Thymus (tissue), 11 donors: Measurements from ENCODE around the gene OCRL. TPM values are rescaled to one million over a fixed set of nuclear protein-coding genes. Genes with fewer than 3 reads are reported as not detected.

Experiments
- DNase-seq, 9 donors: peaks; one replicate each; pipeline ENCODE4 v3.0.0-alpha.2; 2013; ENCODE audit warnings: low spot score in 9 of 9, low read depth in 6 of 9, missing footprints in 1 of 9
- H3K27ac ChIP-seq, 2 donors: one replicate each; pipeline ENCODE4 v1.5.1; 2013; ENCODE audit warnings: control low read depth in 1 of 2, low read depth in 1 of 2, low read length in 1 of 2, mild to moderate bottlenecking in 1 of 2, moderate library complexity in 1 of 2
- H3K27me3 ChIP-seq, 2 donors: one replicate each; pipeline ENCODE4 v1.5.1; 2013; ENCODE audit warnings: low read length in 1 of 2; ENCODE audit not compliant: control insufficient read depth in 2 of 2, insufficient read depth in 1 of 2
- H3K36me3 ChIP-seq, 2 donors: one replicate each; pipeline ENCODE4 v1.5.1; 2013; ENCODE audit warnings: low read length in 1 of 2, mild to moderate bottlenecking in 1 of 2, moderate library complexity in 1 of 2; ENCODE audit not compliant: control insufficient read depth in 2 of 2, insufficient read depth in 2 of 2
- H3K4me1 ChIP-seq, 2 donors: one replicate each; pipeline ENCODE4 v1.5.1; 2013; ENCODE audit warnings: low read length in 2 of 2; ENCODE audit not compliant: control insufficient read depth in 2 of 2, insufficient read depth in 2 of 2
- H3K4me3 ChIP-seq, 2 donors: one replicate each; pipeline ENCODE4 v1.5.1; 2013; ENCODE audit warnings: low read length in 2 of 2, control low read depth in 1 of 2, mild to moderate bottlenecking in 1 of 2
- H3K9me3 ChIP-seq, 2 donors: one replicate each; pipeline ENCODE4 v1.5.1; 2013; ENCODE audit warnings: low read length in 1 of 2, mild to moderate bottlenecking in 1 of 2; ENCODE audit not compliant: control insufficient read depth in 2 of 2, insufficient read depth in 1 of 2
- WGBS: extraction: QIAGEN DNeasy Blood & Tissue Kit; methylation state at CpG from one replicate; pipeline ENCODE4 v1.1.7; 2013; 5-methylcytosine and 5-hydroxymethylcytosine counted together
- polyA plus RNA-seq: library from polyadenylated mRNA; stranded (reverse); fragments of 200-250 nt; gene quantifications from one replicate; pipeline ENCODE4 v1.2.3, GENCODE V29; 2013
- total RNA-seq: library from RNA; stranded (reverse); fragments of 120-200 nt; gene quantifications from one replicate; pipeline ENCODE4 v1.2.4, GENCODE V29; 2013
- donor health status: healthy.

Gene OCRL
- total and polyA plus RNA-seq, 2 donors, result 3.5 to 8.2 TPM

GRCh38 chrX:129529685-129530281 is 10.3 kb upstream of the OCRL start:
- no peaks in the 10 kb centered on the region for H3K4me1 ChIP-seq
- H3K27me3 ChIP-seq, result no peaks in the 10 kb centered on the region
- no peak overlapping the region for H3K27ac ChIP-seq
- no peaks in the 10 kb centered on the region for H3K9me3 ChIP-seq
- peak in 1 of 9 donors; percentile 8 for DNase-seq
- H3K4me3 ChIP-seq, result no peak overlapping the region
- H3K36me3 ChIP-seq, result no peaks in the 10 kb centered on the region
- WGBS, result 81% methylated on average over 4 of the region's 4 CpGs

- H3K27me3 ChIP-seq, result no peaks in the 10 kb centered on the region
These were observed 9.6 kb upstream of the OCRL start for GRCh38 chrX:129530410-129530809.

GRCh38 chrX:129531132-129531531 is 8.9 kb upstream of the OCRL start:
- Histone ChIP-seq H3K9me3 (no peaks in the 10 kb centered on the region), H3K27ac (no peak overlapping the region), H3K27me3 (no peaks in the 10 kb centered on the region), H3K4me3 (no peak overlapping the region), H3K36me3 (no peaks in the 10 kb centered on the region), H3K4me1 (no peaks in the 10 kb centered on the region)
- DNase-seq, result no peak
- WGBS, result 83% methylated on average over 1 of the region's 1 CpG

More at GRCh38 chrX:129530410-129530809, 9.6 kb upstream of the OCRL start:
- 96% methylated on average over 5 of the region's 5 CpGs for WGBS
- Histone ChIP-seq H3K27ac (no peak overlapping the region), H3K36me3 (no peaks in the 10 kb centered on the region), H3K9me3 (no peaks in the 10 kb centered on the region), H3K4me1 (no peaks in the 10 kb centered on the region), H3K4me3 (no peak overlapping the region)
- no peak for DNase-seq

GRCh38 chrX:129534816-129535578 is 5.1 kb upstream of the OCRL start:
- Histone ChIP-seq H3K4me1 (no peaks in the 10 kb centered on the region), H3K27ac (no peak overlapping the region), H3K4me3 (no peak overlapping the region), H3K9me3 (no peaks in the 10 kb centered on the region), H3K27me3 (no peaks in the 10 kb centered on the region), H3K36me3 (no peaks in the 10 kb centered on the region)
- DNase-seq, result no peak
- 95% methylated on average over 4 of the region's 4 CpGs for WGBS

DNA sequence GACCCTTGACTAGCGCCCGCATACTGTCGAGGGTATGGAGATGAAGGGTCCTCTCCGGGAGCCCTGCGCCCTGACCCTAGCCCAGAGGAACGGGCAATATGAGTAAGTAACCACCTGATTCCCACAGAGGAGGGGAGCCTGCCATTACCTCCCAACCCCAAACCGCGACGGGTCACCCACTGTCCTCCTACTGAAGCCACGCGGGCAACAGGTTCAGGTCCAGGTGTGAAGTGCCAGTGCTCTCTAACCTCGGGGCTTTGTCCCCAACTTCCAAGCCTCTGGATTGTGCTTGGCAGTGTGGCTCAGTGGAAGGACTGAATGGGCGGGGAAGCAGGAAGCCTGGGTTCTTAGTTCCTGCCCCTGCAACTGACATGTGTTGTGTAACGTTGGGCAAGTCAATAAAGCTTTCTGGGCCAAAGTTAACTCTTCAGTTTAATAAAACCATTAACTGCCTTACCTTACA is 694 bp downstream of the OCRL start:
- Histone ChIP-seq H3K27ac (no peak overlapping the region), H3K9me3 (no peaks in the 10 kb centered on the region), H3K36me3 (no peaks in the 10 kb centered on the region), H3K4me1 (no peaks in the 10 kb centered on the region), H3K4me3 (peak overlapping the region; percentile 46 to 70), H3K27me3 (no peaks in the 10 kb centered on the region)
- DNase-seq, result peak in 1 of 9 donors; percentile 16
- 3% methylated on average over 14 of the region's 14 CpGs for WGBS

DNA sequence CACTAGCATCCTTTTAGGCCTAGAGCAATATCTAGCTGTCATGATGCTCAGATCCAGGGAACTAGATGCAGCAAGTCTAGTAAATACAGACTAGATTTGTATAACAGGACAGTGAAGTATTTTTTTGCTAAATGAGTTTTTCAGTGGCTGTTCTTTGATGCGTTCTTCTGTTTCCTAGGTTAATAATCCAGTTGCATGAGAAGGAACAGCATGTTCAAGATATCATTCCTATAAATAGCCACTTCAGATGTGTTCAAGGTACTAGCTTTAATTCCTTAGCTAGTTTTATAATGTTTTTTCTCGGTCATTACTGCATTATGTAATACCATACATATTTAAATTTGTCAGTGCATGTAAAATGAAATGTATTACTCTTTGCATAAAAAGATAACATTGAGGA is 4.7 kb downstream of the OCRL start:
- WGBS, result 98% methylated on average over 2 of the region's 2 CpGs
- Histone ChIP-seq H3K36me3 (no peaks in the 10 kb centered on the region), H3K9me3 (no peaks in the 10 kb centered on the region), H3K4me3 (no peak overlapping the region), H3K4me1 (no peaks in the 10 kb centered on the region), H3K27me3 (no peaks in the 10 kb centered on the region), H3K27ac (no peak overlapping the region)
- DNase-seq, result no peak

DNA sequence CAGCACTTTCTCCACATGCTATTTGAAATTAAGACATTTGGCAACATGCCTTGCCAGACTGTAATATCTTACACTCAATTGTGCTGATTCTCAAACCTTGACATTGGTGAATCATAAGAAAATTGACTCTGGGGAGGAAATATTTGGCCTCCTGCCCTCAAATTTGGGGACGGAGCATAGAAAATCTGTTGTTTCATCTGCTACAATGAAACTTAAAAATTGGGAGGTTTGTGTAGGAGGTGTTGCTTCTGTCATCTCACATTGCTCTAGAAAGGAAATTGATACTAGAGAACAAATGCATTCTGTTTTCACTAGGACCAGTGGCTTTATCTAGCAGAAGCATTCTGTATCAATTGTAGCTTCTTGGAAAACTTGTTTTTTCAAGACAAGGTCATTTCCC is 5.3 kb downstream of the OCRL start:
- WGBS, result 100% methylated on average over 1 of the region's 1 CpG
- Histone ChIP-seq H3K9me3 (no peaks in the 10 kb centered on the region), H3K27ac (no peak overlapping the region)

DNA sequence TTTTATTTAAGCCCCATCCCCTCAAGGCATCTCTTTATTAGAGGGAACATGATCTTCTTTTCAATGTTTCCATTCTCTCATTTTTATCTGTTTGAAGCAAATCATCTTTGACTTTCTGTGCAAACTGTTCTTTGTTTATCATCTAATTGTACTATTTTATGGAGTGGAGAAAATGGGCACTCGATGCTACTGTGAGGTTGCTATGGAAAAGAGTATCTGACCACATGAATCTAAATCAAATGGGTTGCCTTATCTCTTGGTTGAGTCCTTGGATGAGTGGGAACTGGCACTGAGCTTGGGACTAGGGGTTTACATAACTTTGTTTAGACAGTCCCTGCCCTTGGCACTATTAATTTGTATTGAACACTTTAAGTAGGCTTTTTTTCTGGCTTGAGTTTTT is 9.1 kb downstream of the OCRL start:
- no peaks in the 10 kb centered on the region for H3K27me3 ChIP-seq
- H3K36me3 ChIP-seq, result no peaks in the 10 kb centered on the region
- DNase-seq, result no peak
- no peaks in the 10 kb centered on the region for H3K4me1 ChIP-seq
- no peaks in the 10 kb centered on the region for H3K9me3 ChIP-seq
- WGBS, result 95% methylated on average over 1 of the region's 1 CpG
- H3K4me3 ChIP-seq, result no peak overlapping the region
- no peak overlapping the region for H3K27ac ChIP-seq

More for the DNA sequence above, 5.3 kb downstream of the OCRL start:
- no peaks in the 10 kb centered on the region for H3K4me1 ChIP-seq
- H3K36me3 ChIP-seq, result no peaks in the 10 kb centered on the region
- H3K27me3 ChIP-seq, result no peaks in the 10 kb centered on the region
- no peak overlapping the region for H3K4me3 ChIP-seq
- no peak for DNase-seq

GRCh38 chrX:129553619-129554288 is 13.7 kb downstream of the OCRL start:
- WGBS, result 58% methylated on average over 3 of the region's 3 CpGs
- H3K27ac ChIP-seq, result no peak overlapping the region
- H3K4me3 ChIP-seq, result no peak overlapping the region
- no peak for DNase-seq
- no peaks in the 10 kb centered on the region for H3K36me3 ChIP-seq
- H3K9me3 ChIP-seq, result no peaks in the 10 kb centered on the region
- no peaks in the 10 kb centered on the region for H3K27me3 ChIP-seq
- no peaks in the 10 kb centered on the region for H3K4me1 ChIP-seq
